ENCODE data around the gene QRICH2. TPM values are rescaled to one million over a fixed set of nuclear protein-coding genes. Genes with fewer than 3 reads are reported as not detected.

The QRICH2 gene
- total and polyA plus RNA-seq, 2 of the 4 experiments (the other 2 are of a cell fraction), result 4.3 to 4.8 TPM

DNA sequence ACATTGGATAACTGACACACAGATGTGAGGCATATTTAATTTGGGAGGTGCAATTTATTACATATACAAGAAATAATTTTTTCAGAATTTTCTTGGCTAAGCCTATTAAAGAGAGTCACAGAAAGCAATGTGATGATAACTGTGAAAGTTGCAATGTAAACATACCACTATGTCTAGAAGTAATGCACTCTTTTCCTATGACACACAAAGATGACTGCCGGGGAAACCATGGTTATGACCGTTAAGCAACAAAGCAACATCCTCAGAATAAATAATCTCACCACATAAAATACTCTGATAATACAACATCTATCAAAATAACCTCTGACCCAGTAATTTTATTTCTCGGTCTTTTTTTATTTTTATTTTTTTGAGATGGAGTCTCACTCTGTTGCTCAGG is 10.5 kb upstream of the QRICH2 start:
- Histone ChIP-seq H3K4me1 (ENCODE audit: control insufficient read depth, insufficient read depth, low read length) (peaks cover 3% of the 10 kb centered on the region; the same call in 1 of the 2 replicates), H2BK20ac (ENCODE audit: low read depth, low read length) (no peak overlapping the region), H4K20me1 (ENCODE audit: insufficient read depth, low read length) (0 out of 2 replicates have a peak, but pooled peaks cover 3% of the 10 kb centered on the region), H4K91ac (ENCODE audit: insufficient read depth, low read depth, low read length) (no peak overlapping the region), H3K4me2 (ENCODE audit: low read depth, low read length) (no peak overlapping the region), H3K23ac (ENCODE audit: low read depth, low read length) (no peak overlapping the region), H3K56ac (ENCODE audit: extremely low read depth, insufficient read depth, low read length) (no peak overlapping the region), H3K9me1 (ENCODE audit: insufficient read depth, low read length) (peaks cover 4% of the 10 kb centered on the region; the same call in 1 of the 2 replicates), H2BK15ac (ENCODE audit: low read depth, low read length) (no peak overlapping the region), H2BK120ac (ENCODE audit: low read depth, low read length) (no peak overlapping the region), H2AK9ac (replicated peaks; ENCODE audit: low read depth, low read length, poor library complexity) (no peak overlapping the region), H3K36me3 (ENCODE audit: control insufficient read depth, insufficient read depth, low read length) (peaks cover 20% of the 10 kb centered on the region), H3K14ac (replicated peaks; ENCODE audit: low read depth, low read length) (no peak overlapping the region), H4K8ac (ENCODE audit: low read depth in 2 of 2, low read length in 2 of 2) (no peak overlapping the region), H3K18ac (ENCODE audit: low read depth, low read length) (no peak overlapping the region), H3K9ac (ENCODE audit: low read depth, low read length) (no peak overlapping the region), H3K9me3 (ENCODE audit: control insufficient read depth, insufficient read depth, low read length) (no peaks in the 10 kb centered on the region), H3K4ac (ENCODE audit: low read depth, low read length) (no peak overlapping the region), H2AFZ (replicated peaks; ENCODE audit: low read length, poor library complexity) (no peak overlapping the region), H3K27me3 (ENCODE audit: control insufficient read depth, insufficient read depth, low read length) (no peaks in the 10 kb centered on the region), H3K79me1 (ENCODE audit: low read depth in 1 of 2, low read length in 2 of 2) (peaks cover 9 to 31% of the 10 kb centered on the region in 2 experiments; a peak in 3 of 4 replicates), H2AK5ac (ENCODE audit: low read depth, low read length) (no peak overlapping the region), H3K27ac (ENCODE audit: insufficient read depth, low read length) (no peak overlapping the region), H4K5ac (ENCODE audit: low read depth, low read length) (no peak overlapping the region), H3K4me3 (ENCODE audit: insufficient read depth, low read depth, low read length) (no peak overlapping the region), H2BK5ac (ENCODE audit: low read depth, low read length, poor library complexity, severe bottlenecking) (no peak overlapping the region)
- WGBS, 2 experiments (ENCODE audit: extremely low coverage in 2 of 2, insufficient read length in 1 of 2), result 11% methylated on average over 2 of the region's 3 CpGs; no CpG with 5 or more reads in 1 of the 2 experiments
- ATAC-seq (ENCODE audit: low read depth), result peak; percentile 94
- TF ChIP-seq MXI1 (IDR thresholded peaks at IDR 0.05; ENCODE audit: borderline replicate concordance, low read depth, low read length) (no peak), RCOR1 (IDR thresholded peaks at IDR 0.05; ENCODE audit: insufficient replicate concordance, low read length) (no peak), CEBPB (IDR thresholded peaks at IDR 0.05; ENCODE audit: low read depth, low read length) (peak; percentile 83), FOS (IDR thresholded peaks at IDR 0.05; ENCODE audit: low read depth, low read length) (0 out of 2 replicates have a peak, but pooled peaks have one; percentile 45)
- ChIA-PET CTCF (no interaction called here), POLR2A (ENCODE audit: unreplicated experiment) (no interaction called here)
- peak; percentile 85 for DNase-seq
- BruUV-seq (replicated peaks), result no TSS peak
- dilution Hi-C loops (cut with HindIII; ENCODE audit: low sequenced_read_pairs, unreplicated experiment), result no loop called here
- intact Hi-C loops (cut with micrococcal nuclease), result loop anchor here (10.0 kb wide), 1 partner anchor 136 kb away; the partner anchor contains the start of gene UBE2O
- in situ Hi-C loops (cut with MboI; ENCODE audit: low sequenced_read_pairs), result no loop called here
